Stomach (tissue), 4 donors: ENCODE results near the gene COX4I1.

Experiments used
- EP300 ChIP-seq: sonication (generic); formaldehyde crosslinking; IDR thresholded peaks from one replicate; pipeline ENCODE4 v1.6.1; 2017; ENCODE audit warnings: antibody characterized with exemption
- POLR2A ChIP-seq, 4 donors: fragments of 450-650 bp; IDR thresholded peaks; one replicate each; pipeline ENCODE4 v1.6.1; 2016; ENCODE audit warnings: antibody characterized with exemption in 4 of 4, control low read depth in 2 of 4, mild to moderate bottlenecking in 1 of 4, moderate library complexity in 1 of 4
- POLR2AphosphoS5 ChIP-seq, 3 donors: sonication (generic); formaldehyde crosslinking; IDR thresholded peaks; one replicate each; pipeline ENCODE4 v1.6.1; 2016; ENCODE audit warnings: antibody characterized with exemption in 3 of 3
- TF ChIP-seq, protein P1 (sequence below), 7 experiments: fragments of 450-650 bp in 4 of 7; fragments of 200-600 bp in 3 of 7; sonication (generic) in 3 of 7; IDR thresholded peaks; one replicate each; pipeline ENCODE4 v1.5.1; 2016 to 2019; ENCODE audit warnings: antibody characterized with exemption in 7 of 7, control low read depth in 2 of 7, mild to moderate bottlenecking in 1 of 7

- TF ChIP-seq, protein P1, sequence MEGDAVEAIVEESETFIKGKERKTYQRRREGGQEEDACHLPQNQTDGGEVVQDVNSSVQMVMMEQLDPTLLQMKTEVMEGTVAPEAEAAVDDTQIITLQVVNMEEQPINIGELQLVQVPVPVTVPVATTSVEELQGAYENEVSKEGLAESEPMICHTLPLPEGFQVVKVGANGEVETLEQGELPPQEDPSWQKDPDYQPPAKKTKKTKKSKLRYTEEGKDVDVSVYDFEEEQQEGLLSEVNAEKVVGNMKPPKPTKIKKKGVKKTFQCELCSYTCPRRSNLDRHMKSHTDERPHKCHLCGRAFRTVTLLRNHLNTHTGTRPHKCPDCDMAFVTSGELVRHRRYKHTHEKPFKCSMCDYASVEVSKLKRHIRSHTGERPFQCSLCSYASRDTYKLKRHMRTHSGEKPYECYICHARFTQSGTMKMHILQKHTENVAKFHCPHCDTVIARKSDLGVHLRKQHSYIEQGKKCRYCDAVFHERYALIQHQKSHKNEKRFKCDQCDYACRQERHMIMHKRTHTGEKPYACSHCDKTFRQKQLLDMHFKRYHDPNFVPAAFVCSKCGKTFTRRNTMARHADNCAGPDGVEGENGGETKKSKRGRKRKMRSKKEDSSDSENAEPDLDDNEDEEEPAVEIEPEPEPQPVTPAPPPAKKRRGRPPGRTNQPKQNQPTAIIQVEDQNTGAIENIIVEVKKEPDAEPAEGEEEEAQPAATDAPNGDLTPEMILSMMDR (IDR thresholded peaks at IDR 0.05): no peak
- TF ChIP-seq POLR2A (IDR thresholded peaks at IDR 0.05) (no peak), POLR2AphosphoS5 (IDR thresholded peaks at IDR 0.05) (no peak), EP300 (no peak)
Observed at GRCh38 chr16:85750827-85751697, 48.4 kb upstream of the COX4I1 start, which contains the start of gene C16orf74.
